ENCODE measurements around the gene SERPINA4.

DNA sequence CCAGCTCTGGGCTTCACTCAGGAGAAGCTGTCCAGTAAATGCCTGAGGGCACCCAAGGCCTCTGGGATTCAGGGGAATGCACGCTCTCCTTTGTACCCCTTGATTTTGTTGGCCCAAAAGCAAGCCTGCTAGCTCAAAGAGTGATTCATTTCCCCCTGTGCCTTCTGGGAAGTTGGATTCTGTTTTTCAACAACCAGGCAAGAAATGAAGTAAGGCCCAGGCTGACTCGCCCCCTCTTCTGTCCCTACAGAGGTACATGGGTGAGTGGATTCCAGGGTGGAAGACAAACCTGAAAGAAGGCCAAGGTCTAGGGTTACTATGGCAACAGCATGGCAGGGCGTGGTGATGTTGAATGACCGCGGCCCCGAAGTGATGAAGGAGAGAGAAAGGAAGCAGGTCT is 10.7 kb downstream of the SERPINA4 start:
- TF ChIP-seq NFIC (IDR thresholded peaks at IDR 0.05) (no peak), RAD21 (IDR thresholded peaks at IDR 0.05; ENCODE audit: low read depth) (no peak), EGR1 (IDR thresholded peaks at IDR 0.05) (no peak)
- TF ChIP-seq, protein P1, sequence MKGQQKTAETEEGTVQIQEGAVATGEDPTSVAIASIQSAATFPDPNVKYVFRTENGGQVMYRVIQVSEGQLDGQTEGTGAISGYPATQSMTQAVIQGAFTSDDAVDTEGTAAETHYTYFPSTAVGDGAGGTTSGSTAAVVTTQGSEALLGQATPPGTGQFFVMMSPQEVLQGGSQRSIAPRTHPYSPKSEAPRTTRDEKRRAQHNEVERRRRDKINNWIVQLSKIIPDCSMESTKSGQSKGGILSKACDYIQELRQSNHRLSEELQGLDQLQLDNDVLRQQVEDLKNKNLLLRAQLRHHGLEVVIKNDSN (IDR thresholded peaks at IDR 0.05): no peak
- TF ChIP-seq, protein P2, sequence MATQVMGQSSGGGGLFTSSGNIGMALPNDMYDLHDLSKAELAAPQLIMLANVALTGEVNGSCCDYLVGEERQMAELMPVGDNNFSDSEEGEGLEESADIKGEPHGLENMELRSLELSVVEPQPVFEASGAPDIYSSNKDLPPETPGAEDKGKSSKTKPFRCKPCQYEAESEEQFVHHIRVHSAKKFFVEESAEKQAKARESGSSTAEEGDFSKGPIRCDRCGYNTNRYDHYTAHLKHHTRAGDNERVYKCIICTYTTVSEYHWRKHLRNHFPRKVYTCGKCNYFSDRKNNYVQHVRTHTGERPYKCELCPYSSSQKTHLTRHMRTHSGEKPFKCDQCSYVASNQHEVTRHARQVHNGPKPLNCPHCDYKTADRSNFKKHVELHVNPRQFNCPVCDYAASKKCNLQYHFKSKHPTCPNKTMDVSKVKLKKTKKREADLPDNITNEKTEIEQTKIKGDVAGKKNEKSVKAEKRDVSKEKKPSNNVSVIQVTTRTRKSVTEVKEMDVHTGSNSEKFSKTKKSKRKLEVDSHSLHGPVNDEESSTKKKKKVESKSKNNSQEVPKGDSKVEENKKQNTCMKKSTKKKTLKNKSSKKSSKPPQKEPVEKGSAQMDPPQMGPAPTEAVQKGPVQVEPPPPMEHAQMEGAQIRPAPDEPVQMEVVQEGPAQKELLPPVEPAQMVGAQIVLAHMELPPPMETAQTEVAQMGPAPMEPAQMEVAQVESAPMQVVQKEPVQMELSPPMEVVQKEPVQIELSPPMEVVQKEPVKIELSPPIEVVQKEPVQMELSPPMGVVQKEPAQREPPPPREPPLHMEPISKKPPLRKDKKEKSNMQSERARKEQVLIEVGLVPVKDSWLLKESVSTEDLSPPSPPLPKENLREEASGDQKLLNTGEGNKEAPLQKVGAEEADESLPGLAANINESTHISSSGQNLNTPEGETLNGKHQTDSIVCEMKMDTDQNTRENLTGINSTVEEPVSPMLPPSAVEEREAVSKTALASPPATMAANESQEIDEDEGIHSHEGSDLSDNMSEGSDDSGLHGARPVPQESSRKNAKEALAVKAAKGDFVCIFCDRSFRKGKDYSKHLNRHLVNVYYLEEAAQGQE (IDR thresholded peaks at IDR 0.05; ENCODE audit: low read depth): no peak
- TF ChIP-seq, protein P3, sequence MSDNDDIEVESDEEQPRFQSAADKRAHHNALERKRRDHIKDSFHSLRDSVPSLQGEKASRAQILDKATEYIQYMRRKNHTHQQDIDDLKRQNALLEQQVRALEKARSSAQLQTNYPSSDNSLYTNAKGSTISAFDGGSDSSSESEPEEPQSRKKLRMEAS (IDR thresholded peaks at IDR 0.05): no peak
